SHP77 treated with DMSO at 0.1 percent for 48 hours (cell line): ENCODE data around the gene NPAS3.

ENCODE experiments used
- DNase-seq: peaks from one replicate; lab custom pipeline; 2025; lab: John Stamatoyannopoulos, UW

NPAS3 gene

DNA sequence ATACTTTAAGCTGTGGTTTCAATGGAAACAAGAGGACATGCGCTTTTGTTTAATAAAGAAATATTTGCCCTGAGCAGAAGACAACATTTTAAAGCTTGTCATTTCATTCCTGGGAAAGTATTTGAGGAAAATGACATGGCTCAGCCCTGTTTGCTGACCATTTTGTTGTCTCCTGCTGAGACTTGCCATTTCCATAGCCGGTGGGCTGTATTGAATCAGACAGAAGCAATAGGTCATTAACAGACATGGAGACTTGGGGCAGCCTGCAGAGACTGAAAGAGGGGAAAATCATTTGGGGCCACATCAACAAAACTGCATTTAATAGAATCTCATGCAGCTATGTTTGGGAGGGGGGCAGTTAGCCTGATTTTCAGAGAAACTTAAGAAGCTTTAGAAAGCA, 443.0 kb downstream of the NPAS3 start:
- no peak for DNase-seq

DNA sequence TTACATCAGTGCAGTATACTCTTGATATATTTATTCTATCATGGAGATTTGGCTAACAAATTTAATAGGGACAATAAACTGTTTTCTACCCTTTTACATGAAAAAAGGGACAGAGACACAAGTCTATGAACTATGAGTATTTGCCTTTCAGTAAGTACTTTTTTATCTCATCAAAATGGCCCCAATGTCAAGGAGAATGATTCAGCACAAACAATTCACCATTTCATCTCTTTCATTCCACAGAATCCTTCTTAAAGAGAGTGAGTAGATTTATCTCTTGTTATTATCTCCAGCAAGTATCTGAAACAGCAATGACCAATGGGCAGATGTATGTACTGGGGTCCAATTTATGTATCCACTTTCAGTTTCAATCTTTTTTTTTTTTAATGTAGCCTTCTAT, 447.5 kb downstream of the NPAS3 start:
- DNase-seq: no peak

GRCh38 chr14:33386781-33387180, 448.1 kb downstream of the NPAS3 start:
- DNase-seq: no peak

- no peak for DNase-seq
These were observed 451.7 kb downstream of the NPAS3 start for GRCh38 chr14:33390335-33390734.

DNA sequence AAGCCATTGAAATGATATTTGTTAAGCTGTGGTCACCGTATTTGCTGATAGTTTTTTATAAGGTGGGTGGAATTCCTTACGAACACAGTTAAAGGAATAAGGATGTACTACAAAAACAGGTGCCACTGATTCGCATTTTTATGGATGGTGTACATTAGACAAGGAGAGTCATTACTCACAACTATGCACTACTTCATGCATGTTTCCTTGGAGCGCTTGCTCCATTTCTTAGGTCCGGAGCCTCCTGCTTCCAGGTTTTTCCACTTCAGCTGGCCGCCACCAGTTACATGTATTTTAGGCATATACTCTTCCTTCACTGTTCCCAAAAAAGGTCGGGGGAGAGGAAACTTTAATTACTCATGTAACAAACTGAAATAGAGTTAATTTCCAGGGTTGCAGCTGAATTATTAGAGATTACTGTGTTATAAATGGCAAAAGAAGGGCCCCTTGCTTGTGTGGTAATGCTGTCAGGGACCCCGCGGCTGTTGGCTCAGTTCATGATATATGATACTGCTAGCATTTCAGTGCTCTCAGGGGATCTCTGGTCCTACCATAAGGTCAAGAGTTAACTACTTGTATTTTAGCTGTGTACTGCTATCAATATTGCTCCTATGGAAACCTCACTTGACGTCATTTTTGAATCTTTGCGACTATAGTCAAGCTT, 454.7 kb downstream of the NPAS3 start:
- DNase-seq: peak; percentile 97

DNA sequence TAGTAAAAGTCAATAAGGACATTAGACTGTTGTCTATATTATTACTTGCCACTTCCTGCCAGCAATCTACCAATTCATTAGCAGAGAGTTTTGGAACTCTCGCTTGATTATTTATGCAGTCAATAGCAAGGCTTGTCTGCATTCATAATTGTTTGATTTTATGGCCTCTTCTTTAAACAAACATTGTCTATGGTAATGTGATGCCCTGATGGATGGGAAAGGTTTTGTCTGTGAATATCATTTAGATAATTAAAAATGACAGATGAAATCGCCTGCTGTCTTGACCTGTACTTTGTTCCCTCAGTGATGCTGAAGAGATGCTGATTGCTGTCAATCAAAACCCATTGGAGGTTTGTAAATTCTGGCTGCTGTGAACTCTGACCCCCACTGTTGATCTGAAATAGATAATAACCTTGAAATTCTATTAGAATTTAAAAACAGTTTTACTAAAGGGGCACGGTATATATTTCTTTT, 455.3 kb downstream of the NPAS3 start:
- peak; percentile 97 for DNase-seq

DNA sequence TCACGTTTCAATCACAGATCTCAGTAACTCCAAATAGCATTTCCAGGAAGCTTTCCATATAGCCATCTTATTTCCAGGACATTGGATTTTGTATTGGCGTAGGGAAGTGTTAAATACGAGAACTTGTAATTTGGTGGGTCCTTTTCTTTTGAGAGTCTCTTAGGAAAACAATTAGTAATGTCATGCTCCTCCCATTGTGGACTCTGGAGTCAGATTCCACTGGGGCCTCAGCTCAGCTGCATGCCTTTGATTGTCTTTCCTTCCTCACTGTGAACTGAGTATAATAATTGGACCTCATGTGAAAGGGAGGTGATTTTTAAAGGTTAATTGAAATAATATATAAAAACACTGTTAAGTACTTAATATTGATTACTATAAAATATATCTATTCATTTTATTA, 462.6 kb downstream of the NPAS3 start:
- no peak for DNase-seq

DNA sequence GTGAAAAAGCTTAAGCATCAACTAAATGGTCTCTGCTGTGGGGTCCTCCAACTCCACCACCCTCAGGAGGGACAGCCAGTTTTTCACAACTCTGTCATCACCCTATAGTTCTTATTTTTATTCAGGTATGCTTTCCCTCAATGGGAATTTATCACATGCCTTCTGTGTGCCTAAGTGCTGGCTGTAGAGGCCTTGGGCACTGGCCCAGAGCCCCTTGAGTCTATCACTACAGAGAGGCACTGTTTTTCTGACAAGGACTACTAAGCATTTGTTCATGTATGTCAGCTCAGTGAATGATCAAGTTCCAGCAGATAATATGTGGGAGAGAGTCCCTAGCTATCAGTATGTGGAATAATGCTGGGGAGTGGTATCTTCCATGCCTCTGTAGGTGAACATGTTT, 463.9 kb downstream of the NPAS3 start:
- DNase-seq: no peak

GRCh38 chr14:33404054-33404453, 465.4 kb downstream of the NPAS3 start:
- no peak for DNase-seq

- DNase-seq: no peak
These were observed 466.4 kb downstream of the NPAS3 start for GRCh38 chr14:33404964-33405574.

GRCh38 chr14:33406766-33407165, 468.1 kb downstream of the NPAS3 start:
- no peak for DNase-seq

- DNase-seq: no peak
These were observed 469.6 kb downstream of the NPAS3 start for GRCh38 chr14:33408291-33408690.

- DNase-seq: no peak
These were observed 473.8 kb downstream of the NPAS3 start for GRCh38 chr14:33412450-33412849.

DNA sequence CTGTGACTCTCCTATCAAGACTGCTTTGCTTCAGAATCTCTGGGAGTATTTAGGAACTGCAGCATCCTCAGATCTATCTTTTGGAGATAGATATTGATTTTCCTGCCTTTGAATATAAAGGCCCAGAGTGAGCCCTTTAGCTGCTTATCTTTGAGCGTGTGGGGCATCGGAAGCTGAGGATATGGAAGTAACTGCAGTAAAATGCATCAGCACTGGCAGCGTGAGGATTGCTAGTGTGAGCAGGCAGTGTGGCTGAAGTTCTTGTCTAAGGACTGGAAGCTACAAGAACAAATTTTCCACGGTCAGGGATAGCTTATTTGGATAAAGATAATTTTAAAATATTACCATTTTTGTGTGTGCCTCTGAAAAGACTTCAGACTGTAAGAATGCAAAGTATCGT, 474.7 kb downstream of the NPAS3 start:
- DNase-seq: no peak

DNA sequence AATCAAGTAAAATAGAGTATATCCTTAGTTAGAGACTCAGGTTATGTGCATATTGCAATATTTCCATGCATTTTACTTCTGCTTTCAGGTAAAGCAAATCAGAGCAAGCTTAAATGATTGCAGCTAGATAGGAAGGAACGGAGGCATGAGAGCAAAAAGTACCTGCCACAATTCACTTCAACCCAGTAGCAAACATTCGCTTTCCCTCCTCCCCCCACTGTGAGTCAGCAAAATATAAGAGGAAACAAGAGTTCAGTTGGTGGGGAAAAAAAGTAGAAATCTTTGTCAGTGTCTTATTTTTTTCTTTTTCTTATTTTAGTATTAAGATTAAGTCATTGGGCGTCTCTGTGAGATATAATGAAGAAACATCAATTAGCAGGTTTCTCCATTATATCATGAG, 475.4 kb downstream of the NPAS3 start:
- DNase-seq: no peak

GRCh38 chr14:33420051-33420627, 481.5 kb downstream of the NPAS3 start:
- DNase-seq: no peak

DNA sequence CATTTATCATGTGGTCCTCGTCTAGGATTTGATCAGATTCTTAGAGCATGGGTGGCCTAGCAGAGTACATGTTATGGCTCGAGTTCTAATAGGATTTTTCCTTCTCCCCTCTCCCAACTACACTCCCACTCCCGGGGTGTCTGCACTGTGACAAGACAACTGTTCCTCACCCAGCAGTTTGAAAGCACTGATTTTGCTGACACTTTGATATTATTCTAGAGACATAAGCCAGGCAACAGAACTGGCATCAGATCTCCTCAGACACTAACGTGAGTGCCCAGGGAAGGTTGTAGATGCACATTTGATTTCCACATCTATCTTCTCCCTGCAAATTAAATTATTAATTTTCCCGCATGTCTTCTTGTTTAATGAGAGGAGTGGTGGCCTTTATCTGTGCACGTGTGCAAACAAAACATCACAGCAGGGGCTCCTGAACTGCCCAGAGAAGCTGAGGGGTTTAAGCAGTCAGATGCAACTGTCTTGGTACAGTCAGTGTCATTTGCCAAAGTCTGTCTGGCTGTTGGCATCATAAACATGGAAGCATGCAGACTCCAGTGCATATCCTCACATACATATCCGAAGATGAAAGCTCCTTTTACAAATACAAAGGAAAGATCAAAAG, 491.8 kb downstream of the NPAS3 start:
- no peak for DNase-seq

- DNase-seq: peak; percentile 30
These were observed 493.8 kb downstream of the NPAS3 start for GRCh38 chr14:33432407-33433023.

GRCh38 chr14:33433396-33433795, 494.7 kb downstream of the NPAS3 start:
- no peak for DNase-seq

- no peak for DNase-seq
These were observed 497.4 kb downstream of the NPAS3 start for GRCh38 chr14:33435911-33436689.

DNA sequence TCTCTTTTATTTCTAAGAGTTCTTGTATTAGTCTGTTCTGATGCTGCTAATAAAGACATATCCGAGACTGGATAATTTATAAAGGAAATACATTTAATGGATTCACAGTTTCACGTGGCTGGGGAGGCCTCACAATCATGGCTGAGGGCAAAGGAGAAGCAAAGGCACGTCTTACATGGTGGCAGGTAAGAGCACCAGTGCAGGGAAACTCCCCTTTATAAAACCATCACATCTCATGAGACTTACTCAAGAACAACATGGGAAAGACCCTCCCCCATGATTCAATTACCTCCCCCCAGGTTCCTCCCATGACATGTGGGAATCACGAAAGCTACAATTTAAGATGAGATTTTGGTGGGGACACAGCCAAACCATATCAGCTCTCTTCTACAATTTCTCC, 503.0 kb downstream of the NPAS3 start:
- DNase-seq: no peak

GRCh38 chr14:33444136-33444535, 505.5 kb downstream of the NPAS3 start:
- no peak for DNase-seq
